GM12801 (cell line): Measurements from ENCODE around the gene HECW1.

ENCODE experiments used
- TF ChIP-seq, protein P1 (sequence below): IDR thresholded peaks from one replicate; pipeline ENCODE4 v1.5.1; 2011; ENCODE audit warnings: control low read depth; ENCODE audit not compliant: insufficient read length; ENCODE audit errors: extremely low read depth

Gene HECW1

DNA sequence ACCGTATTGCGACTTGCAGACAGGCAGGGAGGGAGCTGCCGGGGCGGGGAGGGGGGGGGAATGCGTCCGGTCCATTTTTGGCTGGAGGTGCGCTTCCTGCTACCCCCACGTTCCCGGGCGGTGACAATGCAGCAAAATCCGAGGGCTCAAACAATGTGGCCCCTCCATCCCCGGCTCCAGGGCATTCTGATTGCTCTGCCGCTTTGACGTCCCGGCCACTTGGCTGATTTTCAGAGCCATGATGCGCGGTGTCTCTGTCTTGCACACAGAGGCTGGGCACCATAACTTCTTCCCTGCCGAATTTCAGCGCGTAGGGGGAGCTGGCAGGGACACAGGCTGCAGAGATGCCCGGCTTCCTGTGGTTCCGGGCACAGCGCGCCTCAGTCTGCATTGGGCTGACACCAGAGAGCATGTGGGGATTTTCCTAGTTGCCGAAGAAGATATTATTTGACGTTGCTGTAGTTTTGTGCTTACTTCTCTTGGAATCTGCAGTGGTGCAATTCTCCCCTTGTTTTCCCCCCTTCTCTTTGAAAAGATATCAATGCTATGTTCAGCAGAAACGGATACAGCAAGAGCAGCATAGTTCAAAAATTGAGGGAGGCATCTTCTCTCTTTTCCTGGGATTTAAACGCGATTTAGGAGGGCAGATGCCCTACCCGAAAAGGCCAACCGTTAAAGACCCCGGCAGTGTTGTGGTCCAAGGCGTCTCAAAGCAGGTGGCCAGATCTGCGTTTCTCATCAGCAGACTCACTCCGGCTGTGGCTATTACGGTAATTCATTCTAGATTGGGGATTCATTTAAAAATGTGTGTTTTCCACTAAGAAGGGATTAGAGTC is 1.4 kb downstream of the HECW1 start:
- TF ChIP-seq, protein P1, sequence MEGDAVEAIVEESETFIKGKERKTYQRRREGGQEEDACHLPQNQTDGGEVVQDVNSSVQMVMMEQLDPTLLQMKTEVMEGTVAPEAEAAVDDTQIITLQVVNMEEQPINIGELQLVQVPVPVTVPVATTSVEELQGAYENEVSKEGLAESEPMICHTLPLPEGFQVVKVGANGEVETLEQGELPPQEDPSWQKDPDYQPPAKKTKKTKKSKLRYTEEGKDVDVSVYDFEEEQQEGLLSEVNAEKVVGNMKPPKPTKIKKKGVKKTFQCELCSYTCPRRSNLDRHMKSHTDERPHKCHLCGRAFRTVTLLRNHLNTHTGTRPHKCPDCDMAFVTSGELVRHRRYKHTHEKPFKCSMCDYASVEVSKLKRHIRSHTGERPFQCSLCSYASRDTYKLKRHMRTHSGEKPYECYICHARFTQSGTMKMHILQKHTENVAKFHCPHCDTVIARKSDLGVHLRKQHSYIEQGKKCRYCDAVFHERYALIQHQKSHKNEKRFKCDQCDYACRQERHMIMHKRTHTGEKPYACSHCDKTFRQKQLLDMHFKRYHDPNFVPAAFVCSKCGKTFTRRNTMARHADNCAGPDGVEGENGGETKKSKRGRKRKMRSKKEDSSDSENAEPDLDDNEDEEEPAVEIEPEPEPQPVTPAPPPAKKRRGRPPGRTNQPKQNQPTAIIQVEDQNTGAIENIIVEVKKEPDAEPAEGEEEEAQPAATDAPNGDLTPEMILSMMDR: no peak

DNA sequence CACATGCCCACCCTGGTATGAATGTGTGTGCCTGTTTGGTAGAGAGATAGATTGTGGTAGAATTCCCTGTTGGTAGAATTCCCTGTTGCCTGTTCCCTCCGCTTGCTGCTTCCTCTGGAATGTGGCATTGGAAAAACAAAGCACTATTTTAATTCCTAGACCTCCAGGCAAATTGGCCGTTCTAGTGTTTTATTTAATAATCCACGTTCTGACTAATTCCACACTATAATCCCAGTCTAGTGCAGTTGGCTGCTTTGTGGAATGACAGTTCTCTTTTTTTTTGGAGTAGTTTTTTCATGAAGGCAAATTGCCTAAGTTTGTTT is 2.0 kb downstream of the HECW1 start:
- TF ChIP-seq, protein P1: no peak

DNA sequence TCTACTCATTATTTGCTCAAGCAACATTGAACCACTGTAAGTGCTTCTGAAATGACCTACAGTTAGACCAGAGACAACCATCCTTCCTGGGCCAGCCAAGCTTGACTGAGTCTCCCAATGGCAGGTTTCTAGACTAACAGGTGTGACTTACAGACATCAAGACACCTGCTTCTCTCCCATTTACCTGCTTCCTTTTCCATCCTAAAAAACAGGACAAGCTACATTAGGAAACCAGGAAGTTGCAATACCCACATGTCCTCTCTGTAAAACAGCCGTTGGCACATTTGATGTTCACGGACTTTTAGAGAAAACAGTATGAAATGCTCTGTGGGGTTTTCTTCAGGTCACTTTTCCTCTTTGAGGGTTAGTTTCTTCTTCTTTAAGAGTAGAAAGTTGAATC is 4.0 kb downstream of the HECW1 start:
- TF ChIP-seq, protein P1: no peak

DNA sequence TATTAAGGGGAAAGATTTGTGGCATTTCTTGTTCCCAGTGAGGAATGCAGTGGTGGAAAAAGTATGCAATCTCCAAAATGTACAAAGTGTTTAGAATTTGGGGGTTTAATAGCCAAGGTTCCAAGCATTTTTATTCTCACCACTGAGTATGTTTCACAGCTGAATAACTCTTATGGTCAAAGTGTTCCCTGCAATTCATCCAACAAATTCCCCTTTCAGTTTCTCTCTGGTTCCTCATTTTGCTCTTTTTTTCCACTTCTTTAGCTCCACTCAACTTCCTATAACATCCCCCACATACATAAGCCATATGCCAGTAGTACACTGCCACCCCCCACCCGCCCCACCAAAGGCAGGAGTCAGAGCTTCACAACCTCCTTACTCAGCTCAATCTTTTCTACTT is 4.6 kb downstream of the HECW1 start:
- TF ChIP-seq, protein P1: no peak

DNA sequence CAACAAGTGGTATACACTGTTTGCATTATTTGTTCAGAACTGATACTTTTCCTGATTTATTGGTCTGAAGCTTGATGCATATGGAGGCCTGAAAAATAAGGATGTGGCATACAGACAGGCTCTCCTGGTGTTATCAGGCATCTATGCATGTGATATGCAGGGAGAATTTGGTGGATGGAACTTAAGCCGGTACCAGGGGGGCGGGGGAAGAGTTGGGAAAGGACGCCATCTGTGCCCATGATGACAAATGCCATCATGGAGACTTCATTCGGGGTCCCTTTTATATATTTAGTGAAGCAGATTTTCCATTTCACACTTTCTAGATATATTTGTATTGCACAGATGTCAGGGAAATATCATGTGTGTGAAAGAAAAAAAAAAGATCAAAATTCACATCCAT is 5.4 kb downstream of the HECW1 start:
- TF ChIP-seq, protein P1: no peak

DNA sequence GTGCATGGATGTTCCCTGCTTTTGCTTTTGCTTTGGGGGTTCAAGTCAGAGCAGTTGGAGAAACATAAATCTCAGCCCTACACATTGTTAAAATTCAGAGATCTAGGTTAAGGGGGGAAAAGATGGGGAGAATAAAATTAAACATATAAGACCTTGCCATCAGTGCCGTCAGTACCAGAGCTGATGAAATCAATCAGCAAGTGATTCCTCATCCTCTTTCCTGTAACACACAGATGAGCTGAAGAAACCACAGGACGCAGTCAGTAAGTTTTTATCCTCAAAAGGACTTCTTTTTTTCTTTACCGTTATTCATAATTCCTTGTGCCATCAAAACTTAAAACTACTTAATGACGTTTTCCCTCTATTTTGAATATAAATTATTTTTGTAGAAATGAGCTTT is 5.9 kb downstream of the HECW1 start:
- TF ChIP-seq, protein P1: no peak

DNA sequence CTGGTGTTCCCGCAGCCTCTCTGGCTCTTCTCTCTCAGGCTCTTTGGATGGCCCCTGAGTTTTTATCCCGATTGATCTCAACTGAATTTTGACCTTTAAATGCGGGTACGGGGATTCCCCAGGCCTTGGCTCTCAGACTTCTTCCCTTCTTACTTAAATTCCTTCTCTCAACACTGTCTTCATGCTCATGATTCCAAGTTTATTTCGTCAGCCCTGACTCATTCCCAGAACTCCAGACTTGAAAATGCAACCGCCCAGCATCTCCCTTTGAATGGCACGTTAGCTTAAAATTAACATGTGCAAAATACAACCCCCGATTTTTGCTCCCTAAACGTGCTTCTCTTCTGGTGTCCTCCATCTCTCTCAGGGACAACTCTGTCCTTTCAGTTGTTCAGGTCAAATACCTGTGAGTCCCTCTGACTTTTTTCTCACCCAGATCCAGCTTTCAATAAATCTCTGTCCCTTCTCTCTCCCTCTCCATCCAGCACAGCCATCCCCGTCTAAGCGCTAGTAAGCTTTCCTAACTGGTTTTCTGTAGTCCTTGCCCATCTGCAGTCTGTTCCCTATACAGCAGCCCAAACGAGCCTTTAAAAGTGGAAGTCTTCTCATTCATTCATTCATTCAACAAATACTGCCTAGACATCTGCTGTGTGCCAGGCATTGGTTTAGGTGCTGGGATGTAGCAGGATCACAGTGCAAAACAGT is 7.1 kb downstream of the HECW1 start:
- TF ChIP-seq, protein P1: no peak
